K562 (cell line): ENCODE results near the gene ARHGDIA. TPM values are rescaled to one million over a fixed set of nuclear protein-coding genes. Genes with fewer than 3 reads are reported as not detected.
A peak's percentile ranks its signal among the peaks of the same experiment; 100 is the strongest.

Experiments
- BACH1 ChIP-seq: fragments of 200-800 bp; sonication (Bioruptor generic); IDR thresholded peaks from 2 replicates; pipeline ENCODE4 v1.6.1; 2016; ENCODE audit warnings: missing genetic modification characterization, missing compliant biosample characterization
- BHLHE40 ChIP-seq: IDR thresholded peaks from 2 replicates; pipeline ENCODE4 v1.6.1; 2011; ENCODE audit warnings: low read length, improper control_type of control experiment
- BRD9 ChIP-seq: fragments of 450-650 bp; IDR thresholded peaks from 2 replicates; pipeline ENCODE4 v1.6.1; 2018; ENCODE audit warnings: low read depth; ENCODE audit not compliant: partially characterized antibody
- COPS2 ChIP-seq: fragments of 450-650 bp; conservative IDR thresholded peaks from 2 replicates; pipeline ENCODE4 v1.6.1; 2016; ENCODE audit warnings: mild to moderate bottlenecking, moderate library complexity
- DEAF1 ChIP-seq: fragments of 450-650 bp; formaldehyde crosslinking; IDR thresholded peaks from 2 replicates; pipeline ENCODE4 v1.4.0; 2020; ENCODE audit warnings: mild to moderate bottlenecking, moderate library complexity
- FOSL1 ChIP-seq: fragments of 200-800 bp; sonication (Bioruptor generic); conservative IDR thresholded peaks from 2 replicates; pipeline ENCODE4 v1.6.1; 2016; ENCODE audit warnings: missing genetic modification characterization, missing compliant biosample characterization
- FOXK1 ChIP-seq: sonication (generic); formaldehyde crosslinking; IDR thresholded peaks from 2 replicates; pipeline ENCODE4 v1.8.0; 2022; ENCODE audit warnings: missing genetic modification reagents, mild to moderate bottlenecking, borderline replicate concordance
- L3MBTL2 ChIP-seq: fragments of 450-650 bp; IDR thresholded peaks from 2 replicates; pipeline ENCODE4 v1.6.1; 2016; ENCODE audit warnings: mild to moderate bottlenecking, moderate library complexity
- MAFF ChIP-seq: IDR thresholded peaks from 2 replicates; pipeline ENCODE4 v1.6.1; 2012; ENCODE audit warnings: low read length, improper control_type of control experiment
- MCM5 ChIP-seq: fragments of 450-650 bp; IDR thresholded peaks from 2 replicates; pipeline ENCODE4 v1.6.1; 2016; ENCODE audit warnings: low read depth
- NCOA6 ChIP-seq: fragments of 450-650 bp; IDR thresholded peaks from 2 replicates; pipeline ENCODE4 v1.6.1; 2017; ENCODE audit warnings: mild to moderate bottlenecking
- NUFIP1 ChIP-seq: fragments of 450-650 bp; IDR thresholded peaks from 2 replicates; pipeline ENCODE4 v1.6.1; 2018; ENCODE audit not compliant: partially characterized antibody
- PHB ChIP-seq: fragments of 250-450 bp; sonication (Bioruptor Pico); IDR thresholded peaks from 2 replicates; pipeline ENCODE4 v1.5.0; 2021
- PHB2 ChIP-seq: fragments of 450-650 bp; IDR thresholded peaks from 2 replicates; pipeline ENCODE4 v1.6.1; 2017; ENCODE audit warnings: low read depth
- PHF8 ChIP-seq: fragments of 200-600 bp; sonication (generic); IDR thresholded peaks from 2 replicates; pipeline ENCODE4 v1.6.1; 2012; ENCODE audit warnings: mixed run types, mild to moderate bottlenecking, inconsistent platforms, low read length, moderate library complexity, borderline replicate concordance
- PKNOX1 ChIP-seq: fragments of 450-650 bp; IDR thresholded peaks from 2 replicates; pipeline ENCODE4 v1.6.1; 2016
- PYGO2 ChIP-seq: fragments of 450-650 bp; IDR thresholded peaks from 2 replicates; pipeline ENCODE4 v1.6.1; 2016; ENCODE audit warnings: mild to moderate bottlenecking, missing genetic modification characterization, moderate library complexity, missing compliant biosample characterization
- SIRT6 ChIP-seq: IDR thresholded peaks from one replicate; pipeline ENCODE4 v1.6.1; 2012; ENCODE audit warnings: low read depth, mild to moderate bottlenecking, control low read depth, inconsistent platforms, low read length, moderate library complexity
- TCF15 ChIP-seq: fragments of 250-450 bp; sonication (Bioruptor Pico); IDR thresholded peaks from 2 replicates; pipeline ENCODE4 v1.8.0; 2022; ENCODE audit warnings: moderate library complexity, mild to moderate bottlenecking, inconsistent platforms
- TCFL5 ChIP-seq: fragments of 250-450 bp; sonication (Bioruptor Pico); conservative IDR thresholded peaks from 2 replicates; pipeline ENCODE4 v1.6.1; 2021; ENCODE audit warnings: mild to moderate bottlenecking, moderate library complexity, matching md5 sums
- YBX1 ChIP-seq: fragments of 450-650 bp; IDR thresholded peaks from 2 replicates; pipeline ENCODE4 v1.7.1; 2016; ENCODE audit warnings: mild to moderate bottlenecking
- ZBTB7A ChIP-seq: IDR thresholded peaks from 2 replicates; pipeline ENCODE4 v1.6.1; 2011; ENCODE audit warnings: low read depth, mild to moderate bottlenecking, low read length, moderate library complexity, borderline replicate concordance; ENCODE audit not compliant: control insufficient read depth
- ZKSCAN1 ChIP-seq: fragments of 150-350 bp; IDR thresholded peaks from 2 replicates; pipeline ENCODE4 v1.6.1; 2016; ENCODE audit warnings: low read depth, low read length
- ZNF133 ChIP-seq: fragments of 250-450 bp; sonication (Bioruptor Pico); IDR thresholded peaks from 2 replicates; pipeline ENCODE4 v1.4.0; 2020; ENCODE audit warnings: mild to moderate bottlenecking
- ZNF175 ChIP-seq: fragments of 200-800 bp; sonication (Bioruptor generic); IDR thresholded peaks from 2 replicates; pipeline ENCODE4 v1.6.1; 2016; ENCODE audit warnings: low read depth, mild to moderate bottlenecking, missing genetic modification characterization, missing compliant biosample characterization
- ZNF639 ChIP-seq, 2 experiments: fragments of 200-800 bp in 1 of 2; sonication (Bioruptor generic) in 1 of 2; sonication (generic) in 1 of 2; formaldehyde crosslinking in 1 of 2; IDR thresholded peaks in 1 of 2; conservative IDR thresholded peaks in 1 of 2; 2 replicates each; pipeline versions ENCODE4 v1.5.0 to v1.6.1; 2016 to 2020; ENCODE audit warnings: missing compliant biosample characterization in 1 of 2, missing genetic modification characterization in 1 of 2, missing genetic modification reagents in 1 of 2
- polyA plus RNA-seq, 8 experiments: library from polyadenylated mRNA; depleted of rRNA in 4 of 8; stranded (reverse) in 5 of 8; unstranded in 3 of 8; fragments of >200 nt; fragmentation: Nextera tagmentation in 2 of 8; fragmentation: Illumina TruSeq in 1 of 8; extraction: Ambion mirVana in 2 of 8; extraction: Trizol in 1 of 8; gene quantifications; 2 replicates each; pipeline versions ENCODE4 v1.2.1 to v1.2.3, GENCODE V29; 2011 to 2014; ENCODE audit warnings: inconsistent platforms in 1 of 8, missing spikeins in 1 of 8
- total RNA-seq, 7 experiments: library from RNA; depleted of rRNA in 6 of 7; stranded (reverse); fragments of >200 nt in 6 of 7; fragmentation: Illumina TruSeq in 2 of 7; extraction: Trizol in 2 of 7; gene quantifications; 2 replicates each; pipeline versions ENCODE4 v1.2.1 to v1.2.3, GENCODE V29; 2011 to 2021; ENCODE audit warnings: low replicate concordance in 1 of 7

ARHGDIA gene
- total and polyA plus RNA-seq, 9 of the 15 experiments (the other 6 are each of a cell fraction or from before 2014, with no cell fraction given), result 9.6 to 340 (median 97.6) TPM

GRCh38 chr17:81860756-81861568 lies 10.2 kb downstream of the ARHGDIA start (continued):
- peak in 1 of 2 experiments; percentile 100; a peak in 2 of 4 replicates for TF ChIP-seq ZNF639 (CRISPR knock-in tag; conservative IDR thresholded peaks at IDR 0.05 in 1 of 2, IDR thresholded peaks at IDR 0.05 in 1 of 2)
- TF ChIP-seq ZBTB7A, result peak; percentile 95
- TF ChIP-seq COPS2, result no peak
- peak; percentile 78 for TF ChIP-seq TCFL5 (CRISPR knock-in tag)
- no peak for TF ChIP-seq PHB2
- no peak for TF ChIP-seq MCM5
- peak; percentile 99 for TF ChIP-seq BACH1 (tag)
- peak; percentile 80; the same call in 1 of the 2 replicates for TF ChIP-seq PHF8
- TF ChIP-seq PHB (CRISPR knock-in tag), result no peak
- TF ChIP-seq FOSL1 (tag), result peak; percentile 69
- TF ChIP-seq BRD9, result no peak
- peak; percentile 100 for TF ChIP-seq ZNF175 (CRISPR knock-in tag)
- TF ChIP-seq PKNOX1, result peak; percentile 80
- TF ChIP-seq SIRT6, result no peak
- no peak for TF ChIP-seq NUFIP1
- TF ChIP-seq NCOA6, result no peak
- no peak for TF ChIP-seq YBX1
- TF ChIP-seq TCF15 (CRISPR knock-in tag), result peak; percentile 87; the same call in 1 of the 2 replicates
- no peak for TF ChIP-seq FOXK1 (CRISPR knock-in tag)
- peak; percentile 91; the same call in 1 of the 2 replicates for TF ChIP-seq ZNF133 (CRISPR knock-in tag)
- peak; percentile 98 for TF ChIP-seq L3MBTL2
- TF ChIP-seq MAFF, result no peak
- peak; percentile 65 for TF ChIP-seq BHLHE40
- 0 out of 2 replicates have a peak, but pooled peaks have one; percentile 21 for TF ChIP-seq ZKSCAN1
- TF ChIP-seq PYGO2, result peak; percentile 97
- TF ChIP-seq DEAF1 (CRISPR knock-in tag), result no peak
